GM12864 (cell line): ENCODE measurements around the gene IQSEC2.

Experiments
- DNase-seq: peaks from one replicate; pipeline ENCODE4 v3.0.0-alpha.2; 2011; ENCODE audit warnings: low read depth
- H3K4me3 ChIP-seq: 2 replicates; pipeline ENCODE4 v1.5.1; 2011; ENCODE audit warnings: mild to moderate bottlenecking, low read depth, low read length, control low read depth
- TF ChIP-seq, protein P1 (sequence below): IDR thresholded peaks from 2 replicates; pipeline ENCODE4 v1.5.1; 2011; ENCODE audit warnings: low read depth, mild to moderate bottlenecking, moderate library complexity, low read length, control low read depth, inconsistent platforms; ENCODE audit errors: missing control alignments

The IQSEC2 gene

DNA sequence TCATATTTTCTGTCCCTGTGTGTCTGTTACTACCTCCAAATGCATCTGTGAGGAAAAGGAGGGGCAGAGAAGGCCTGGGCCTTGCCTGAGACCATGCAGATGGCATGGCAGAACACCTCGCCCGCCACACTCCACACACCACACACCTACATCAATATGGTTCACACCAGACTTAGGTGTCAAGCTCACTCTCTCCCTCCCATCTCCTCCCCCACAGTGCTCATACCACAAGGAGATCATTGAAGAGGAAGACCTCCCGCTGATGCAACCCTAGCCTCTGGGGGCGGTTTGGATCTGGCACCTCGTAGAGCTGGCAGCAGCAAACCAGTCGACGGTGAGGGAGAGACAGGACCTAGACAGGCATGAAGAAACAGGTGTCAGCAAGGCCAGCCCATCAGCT, 39.8 kb downstream of the IQSEC2 start:
- TF ChIP-seq, protein P1, sequence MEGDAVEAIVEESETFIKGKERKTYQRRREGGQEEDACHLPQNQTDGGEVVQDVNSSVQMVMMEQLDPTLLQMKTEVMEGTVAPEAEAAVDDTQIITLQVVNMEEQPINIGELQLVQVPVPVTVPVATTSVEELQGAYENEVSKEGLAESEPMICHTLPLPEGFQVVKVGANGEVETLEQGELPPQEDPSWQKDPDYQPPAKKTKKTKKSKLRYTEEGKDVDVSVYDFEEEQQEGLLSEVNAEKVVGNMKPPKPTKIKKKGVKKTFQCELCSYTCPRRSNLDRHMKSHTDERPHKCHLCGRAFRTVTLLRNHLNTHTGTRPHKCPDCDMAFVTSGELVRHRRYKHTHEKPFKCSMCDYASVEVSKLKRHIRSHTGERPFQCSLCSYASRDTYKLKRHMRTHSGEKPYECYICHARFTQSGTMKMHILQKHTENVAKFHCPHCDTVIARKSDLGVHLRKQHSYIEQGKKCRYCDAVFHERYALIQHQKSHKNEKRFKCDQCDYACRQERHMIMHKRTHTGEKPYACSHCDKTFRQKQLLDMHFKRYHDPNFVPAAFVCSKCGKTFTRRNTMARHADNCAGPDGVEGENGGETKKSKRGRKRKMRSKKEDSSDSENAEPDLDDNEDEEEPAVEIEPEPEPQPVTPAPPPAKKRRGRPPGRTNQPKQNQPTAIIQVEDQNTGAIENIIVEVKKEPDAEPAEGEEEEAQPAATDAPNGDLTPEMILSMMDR = no peak
- no peak overlapping the region for H3K4me3 ChIP-seq
- no peak for DNase-seq

DNA sequence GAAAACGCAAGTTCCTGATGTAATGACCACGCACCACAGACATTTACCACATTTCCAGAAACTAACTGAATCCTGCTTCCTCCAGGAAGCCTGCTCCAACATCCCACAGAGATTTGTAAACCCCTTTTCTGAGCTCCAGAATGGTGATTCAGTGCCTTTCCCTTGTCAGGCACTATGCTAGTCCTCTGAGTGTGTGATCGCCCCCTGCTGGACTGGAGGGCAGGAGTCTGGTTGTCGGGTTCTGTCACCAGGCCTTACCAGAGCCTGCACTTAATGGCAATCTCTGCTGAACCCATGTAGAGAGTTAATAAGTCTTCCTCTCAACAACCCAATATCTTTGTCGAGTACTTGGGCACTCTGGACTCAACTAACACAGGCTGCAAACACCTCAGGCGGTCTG, 41.9 kb downstream of the IQSEC2 start:
- DNase-seq = no peak
- TF ChIP-seq, protein P1 = peak; percentile 20
- no peak overlapping the region for H3K4me3 ChIP-seq

DNA sequence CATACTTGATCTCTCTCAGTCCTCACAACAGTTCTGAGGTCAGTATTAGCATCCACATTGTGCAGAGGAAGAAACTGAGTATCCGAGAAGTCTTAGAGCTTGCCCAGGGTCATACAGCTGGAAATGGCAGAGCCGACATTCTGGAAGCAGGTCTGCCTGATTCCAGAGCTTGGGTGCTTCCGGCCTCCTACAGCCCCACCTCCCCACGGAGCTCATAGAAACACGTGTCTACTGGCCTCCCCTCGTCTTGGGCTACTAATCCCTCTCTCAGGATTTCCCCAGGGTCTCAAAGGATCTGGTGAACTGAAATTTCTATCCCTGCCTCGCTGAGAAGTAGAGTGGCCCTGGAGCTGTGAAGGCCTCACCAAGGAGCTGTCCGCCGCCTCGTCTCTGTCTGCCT, 44.3 kb downstream of the IQSEC2 start:
- TF ChIP-seq, protein P1 = no peak
- H3K4me3 ChIP-seq = no peak overlapping the region
- DNase-seq = no peak

DNA sequence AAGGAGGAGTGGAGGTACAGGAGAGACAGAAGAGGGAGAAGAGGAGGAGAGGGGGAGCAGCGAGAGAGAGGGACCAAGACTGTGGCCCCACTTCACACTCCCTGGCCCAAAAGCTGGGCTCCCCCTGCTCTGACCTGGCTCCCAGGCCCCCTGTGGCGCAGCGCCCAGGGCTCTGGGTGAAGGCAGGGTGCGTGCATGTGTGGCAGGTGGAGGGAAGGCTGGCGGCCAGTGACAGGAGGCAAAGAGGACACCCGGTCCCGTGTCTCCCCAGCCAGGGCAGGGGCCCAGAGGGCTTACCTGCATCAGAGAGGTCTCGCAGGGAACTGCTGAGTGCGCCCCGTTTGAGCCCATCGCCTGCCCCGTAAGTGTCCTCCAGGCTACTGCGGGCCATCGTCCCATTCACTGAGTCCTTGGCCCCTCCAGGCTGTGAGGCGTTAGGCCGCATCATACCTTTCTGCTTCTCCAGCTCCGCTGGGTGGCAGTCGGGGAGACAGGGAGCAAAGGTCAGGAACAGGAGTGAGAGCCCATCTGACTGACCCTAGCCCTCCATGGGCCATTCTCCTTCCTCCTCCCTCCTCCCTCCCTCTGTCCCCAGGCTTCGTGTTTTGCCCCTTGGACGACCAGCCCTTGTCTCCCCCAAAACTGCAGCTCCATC, 45.2 kb downstream of the IQSEC2 start:
- TF ChIP-seq, protein P1 = no peak
- no peak for DNase-seq

DNA sequence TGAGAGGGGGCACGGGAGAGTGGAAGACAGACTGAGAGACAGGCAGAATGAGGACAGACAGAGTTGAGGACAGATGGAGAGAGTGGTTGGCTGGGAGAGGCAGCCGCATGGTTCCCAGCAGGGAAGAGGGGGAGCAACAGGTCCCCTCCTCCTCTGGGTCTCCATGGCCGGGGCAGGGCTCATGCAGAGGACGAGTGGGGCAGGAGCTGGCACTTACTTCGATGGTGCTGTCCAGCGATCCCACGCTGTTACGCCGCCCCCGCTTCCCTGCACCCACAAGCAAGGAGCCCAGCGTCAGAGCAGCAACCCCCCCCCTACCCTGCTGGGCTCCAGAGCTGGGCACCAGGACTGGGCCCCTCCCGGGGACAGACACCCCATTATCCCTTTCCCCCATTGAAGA, 45.8 kb downstream of the IQSEC2 start:
- DNase-seq = no peak
- no peak overlapping the region for H3K4me3 ChIP-seq
- TF ChIP-seq, protein P1 = no peak

More for the DNA sequence above, 45.2 kb downstream of the IQSEC2 start:
- H3K4me3 ChIP-seq = no peak overlapping the region

DNA sequence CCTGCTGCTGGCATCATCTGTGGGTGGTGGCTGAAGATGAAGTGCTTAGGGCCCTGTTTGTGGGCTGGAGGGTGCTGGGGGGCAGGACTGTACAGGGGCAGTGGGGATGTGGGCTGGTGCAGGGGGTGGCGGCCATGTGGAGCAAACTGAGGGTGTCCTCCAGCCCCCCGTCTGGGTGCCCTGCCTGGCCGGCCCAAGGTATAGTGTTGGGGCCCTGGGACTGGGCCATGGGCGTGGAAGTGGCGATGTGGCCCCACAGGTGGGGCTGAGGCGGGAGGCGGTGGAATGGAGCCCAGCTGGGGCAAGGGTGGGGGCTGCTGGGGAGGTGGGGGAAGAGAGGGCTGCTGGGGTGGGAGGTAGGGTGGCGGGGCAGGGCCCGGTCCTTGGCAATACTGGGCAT, 46.9 kb downstream of the IQSEC2 start:
- TF ChIP-seq, protein P1 = no peak
- no peak overlapping the region for H3K4me3 ChIP-seq
- DNase-seq = no peak

DNA sequence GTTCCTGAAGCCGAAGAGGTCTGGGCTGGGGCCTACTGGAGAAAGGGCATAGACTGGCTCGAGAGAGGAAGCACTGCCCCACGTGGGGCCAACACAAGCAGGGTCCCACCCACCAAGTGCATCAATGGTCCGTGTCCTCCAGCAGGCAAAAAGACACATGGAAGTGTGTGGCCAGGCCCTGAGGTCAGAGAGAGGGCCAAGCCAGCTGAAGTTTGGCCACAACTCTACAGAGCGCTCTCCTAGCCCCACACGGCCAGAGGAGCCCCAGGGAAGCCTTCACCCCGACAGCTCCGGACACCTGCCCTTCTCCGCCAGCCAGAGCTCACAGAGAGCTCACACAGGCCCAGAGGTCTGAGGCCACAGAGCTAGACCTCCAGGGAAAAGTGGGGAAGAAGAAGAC, 47.8 kb downstream of the IQSEC2 start:
- DNase-seq = no peak
- TF ChIP-seq, protein P1 = no peak
- no peak overlapping the region for H3K4me3 ChIP-seq
